HepG2 (cell line): ENCODE data around the gene CCDC142. TPM values are rescaled to one million over a fixed set of nuclear protein-coding genes. Genes with fewer than 3 reads are reported as not detected.
A peak's percentile ranks its signal among the peaks of the same experiment; 100 is the strongest.

Source experiments
- HMGXB3 ChIP-seq: sonication (generic); formaldehyde crosslinking; IDR thresholded peaks from 2 replicates; pipeline ENCODE4 v1.4.0; 2020; ENCODE audit warnings: missing genetic modification reagents, borderline replicate concordance
- HOXA3 ChIP-seq: sonication (generic); formaldehyde crosslinking; IDR thresholded peaks from 2 replicates; pipeline ENCODE4 v1.5.0; 2020; ENCODE audit warnings: missing genetic modification reagents
- KLF11 ChIP-seq: IDR thresholded peaks from 2 replicates; pipeline ENCODE4 v1.6.1; 2016; ENCODE audit warnings: missing compliant biosample characterization
- NRL ChIP-seq: sonication (generic); formaldehyde crosslinking; IDR thresholded peaks from 2 replicates; pipeline ENCODE4 v1.5.0; 2020; ENCODE audit warnings: missing genetic modification reagents, mild to moderate bottlenecking, moderate library complexity, borderline replicate concordance
- ZNF275 ChIP-seq: sonication (generic); formaldehyde crosslinking; IDR thresholded peaks from 2 replicates; pipeline ENCODE4 v1.8.0; 2022; ENCODE audit warnings: missing genetic modification reagents, mild to moderate bottlenecking, inconsistent platforms, borderline replicate concordance
- ZNF354B ChIP-seq: sonication (generic); formaldehyde crosslinking; IDR thresholded peaks from 2 replicates; pipeline ENCODE4 v1.8.0; 2022; ENCODE audit warnings: mild to moderate bottlenecking, missing genetic modification reagents
- ZNF646 ChIP-seq: sonication (generic); formaldehyde crosslinking; IDR thresholded peaks from 2 replicates; pipeline ENCODE4 v1.9.0; 2021; ENCODE audit warnings: mild to moderate bottlenecking, missing genetic modification reagents
- polyA plus RNA-seq, 8 experiments: library from polyadenylated mRNA; depleted of rRNA in 3 of 8; stranded (reverse) in 7 of 8; unstranded in 1 of 8; fragments of >200 nt; fragmentation: Illumina TruSeq in 4 of 8; extraction: Trizol in 4 of 8; gene quantifications; 2 replicates each; pipeline versions ENCODE4 v1.2.1 to v1.2.3, GENCODE V29; 2011 to 2016; ENCODE audit warnings: low read depth in 4 of 8, missing spikeins in 1 of 8, mixed read lengths in 1 of 8; ENCODE audit not compliant: insufficient read depth in 1 of 8
- total RNA-seq, 5 experiments: library from RNA; depleted of rRNA; stranded (reverse); fragments of >200 nt; fragmentation: Illumina TruSeq; extraction: Trizol; gene quantifications; 2 replicates each; pipeline ENCODE4 v1.2.3, GENCODE V29; 2016; ENCODE audit warnings: low read depth in 1 of 5

CCDC142 gene
- total and polyA plus RNA-seq, 2 of the 13 experiments (the other 11 are each of a cell fraction or from before 2014, with no cell fraction given): 14.7 to 30.4 TPM

- TF ChIP-seq HMGXB3 (CRISPR knock-in tag) (no peak), NRL (CRISPR knock-in tag) (no peak), KLF11 (CRISPR knock-in tag) (no peak), ZNF646 (CRISPR knock-in tag) (no peak), HOXA3 (CRISPR knock-in tag) (0 out of 2 replicates have a peak, but pooled peaks have one; percentile 15), ZNF275 (CRISPR knock-in tag) (no peak), ZNF354B (CRISPR knock-in tag) (no peak)
Observed at GRCh38 chr2:74425523-74425922, 57.3 kb downstream of the CCDC142 start (continued).
